K562 (cell line): ENCODE results near the gene PRPF6. TPM values are rescaled to one million over a fixed set of nuclear protein-coding genes. Genes with fewer than 3 reads are reported as not detected.
A peak's percentile ranks its signal among the peaks of the same experiment; 100 is the strongest.

Experiments
- ATAC-seq: fragments of 200-7000 bp; cut with Tn5 transposase; 3 replicates; pipeline ENCODE4 v1.9.1; 2020; ENCODE audit warnings: moderate library complexity
- BruUV-seq: library from RNA; stranded (reverse); fragments of 400-500 nt; replicated peaks from 2 replicates; lab custom pipeline; 2021; lab: Mats Ljungman, UMichigan
- CTCF ChIA-PET: fragments of 300-600 bp; formaldehyde crosslinking; extraction: SDS; loops from one replicate; lab custom pipeline; 2021; ENCODE audit warnings: low intra/inter-chr PET ratio; lab: Yijun Ruan, JAX
- POLR2A ChIA-PET: fragments of 300-600, 350-650 bp; sonication (Branson Sonifier 250); formaldehyde crosslinking; extraction: SDS; loops from one replicate; lab custom pipeline; 2021; ENCODE audit warnings: antibody characterized with exemption, inconsistent platforms; lab: Yijun Ruan, JAX
- DNase-seq, 4 experiments: peaks; one replicate each; pipeline versions ENCODE4 v3.0.0 to v3.0.0-alpha.2; 2011 to 2018; ENCODE audit warnings: low spot score in 3 of 4, mixed read lengths in 3 of 4; ENCODE audit errors: extremely low read depth in 1 of 4
- FAIRE-seq: peaks from 2 replicates; lab custom pipeline; 2011; peaks lifted over from hg19 to GRCh38; lab: Jason Lieb, UNC
- H2AFZ ChIP-seq: 2 replicates; pipeline ENCODE4 v1.6.0; 2011; ENCODE audit warnings: low read depth, low read length, control low read depth, inconsistent platforms
- H3K27ac ChIP-seq: fragments of 200-600 bp; 3 replicates; pipeline ENCODE4 v1.8.0; 2011; ENCODE audit warnings: low read depth, mild to moderate bottlenecking, control low read depth, inconsistent platforms, low read length, moderate library complexity, mixed read lengths; ENCODE audit errors: extremely low read depth
- H3K27me3 ChIP-seq, 2 experiments: fragments of 300-600 bp in 1 of 2; 2 replicates in 1 of 2; 3 replicates in 1 of 2; pipeline versions ENCODE4 v1.6.0 to v1.8.0; 2011; ENCODE audit warnings: inconsistent platforms in 2 of 2, low read length in 2 of 2, mild to moderate bottlenecking in 1 of 2, mixed read lengths in 1 of 2, moderate library complexity in 1 of 2; ENCODE audit not compliant: control insufficient read depth in 2 of 2, insufficient read depth in 2 of 2
- H3K36me3 ChIP-seq: fragments of 300-600 bp; 3 replicates; pipeline ENCODE4 v1.8.0; 2011; ENCODE audit warnings: mild to moderate bottlenecking, low read length, inconsistent platforms; ENCODE audit not compliant: control insufficient read depth, insufficient read depth
- H3K4me1 ChIP-seq, 2 experiments: fragments of 200-600 bp in 1 of 2; replicated peaks in 1 of 2; 2 replicates in 1 of 2; 3 replicates in 1 of 2; pipeline versions ENCODE4 v1.5.1 to v1.8.0; 2011; ENCODE audit warnings: inconsistent platforms in 2 of 2, low read length in 2 of 2, mild to moderate bottlenecking in 1 of 2, mixed read lengths in 1 of 2, moderate library complexity in 1 of 2; ENCODE audit not compliant: control insufficient read depth in 2 of 2, insufficient read depth in 2 of 2
- H3K4me2 ChIP-seq: 2 replicates; pipeline ENCODE4 v1.6.1; 2011; ENCODE audit warnings: low read length, control low read depth, inconsistent platforms, mixed read lengths; ENCODE audit not compliant: insufficient read depth
- H3K4me3 ChIP-seq: fragments of 200-600 bp; sonication (generic), shearing (Covaris generic); 2 replicates; pipeline ENCODE4 v1.5.1; 2016; ENCODE audit warnings: control low read depth, inconsistent platforms
- H3K79me2 ChIP-seq: fragments of 200-600 bp; 3 replicates; pipeline ENCODE4 v1.8.0; 2011; ENCODE audit warnings: low read length, inconsistent platforms; ENCODE audit not compliant: control insufficient read depth, insufficient read depth
- H3K9ac ChIP-seq, 2 experiments: 2 replicates each; pipeline versions ENCODE4 v1.6.0 to v1.6.1; 2011; ENCODE audit warnings: low read depth in 2 of 2, low read length in 2 of 2, control low read depth in 1 of 2, inconsistent platforms in 1 of 2, mild to moderate bottlenecking in 1 of 2, mixed read lengths in 1 of 2; ENCODE audit not compliant: insufficient read depth in 1 of 2
- H3K9me1 ChIP-seq: one replicate; pipeline ENCODE4 v1.6.0; 2011; ENCODE audit warnings: inconsistent platforms, mild to moderate bottlenecking, low read length, moderate library complexity; ENCODE audit not compliant: control insufficient read depth, insufficient read depth
- H3K9me3 ChIP-seq: replicated peaks from 2 replicates; pipeline ENCODE4 v1.5.1; 2011; ENCODE audit warnings: low read depth, low read length, inconsistent platforms; ENCODE audit not compliant: control insufficient read depth, insufficient read depth
- H4K20me1 ChIP-seq: replicated peaks from 2 replicates; pipeline ENCODE4 v1.6.1; 2011; ENCODE audit warnings: low read length, inconsistent platforms, mixed read lengths; ENCODE audit not compliant: control insufficient read depth, insufficient read depth
- COPS2 ChIP-seq: fragments of 450-650 bp; conservative IDR thresholded peaks from 2 replicates; pipeline ENCODE4 v1.6.1; 2016; ENCODE audit warnings: mild to moderate bottlenecking, moderate library complexity
- EGR1 ChIP-seq: fragments of 450-650 bp; conservative IDR thresholded peaks from 2 replicates; pipeline ENCODE4 v1.6.1; 2017; ENCODE audit warnings: mild to moderate bottlenecking
- TAF9B ChIP-seq: fragments of 450-650 bp; IDR thresholded peaks from 2 replicates; pipeline ENCODE4 v1.6.1; 2018; ENCODE audit warnings: mild to moderate bottlenecking; ENCODE audit not compliant: partially characterized antibody
- ZBTB7A ChIP-seq: IDR thresholded peaks from 2 replicates; pipeline ENCODE4 v1.6.1; 2011; ENCODE audit warnings: low read depth, mild to moderate bottlenecking, low read length, moderate library complexity, borderline replicate concordance; ENCODE audit not compliant: control insufficient read depth
- ZNF766 ChIP-seq: fragments of 200-800 bp; sonication (Bioruptor generic); conservative IDR thresholded peaks from 2 replicates; pipeline ENCODE4 v1.6.1; 2016; ENCODE audit warnings: missing genetic modification characterization, missing compliant biosample characterization
- WGBS: fragments of 100-300 bp; shearing (Covaris generic); methylation state at CpG from one replicate; pipeline ENCODE4 v1.1.6; 2016; ENCODE audit warnings: low coverage, mixed read lengths; ENCODE audit not compliant: insufficient coverage; ENCODE audit errors: missing lambda C conversion rate; 5-methylcytosine and 5-hydroxymethylcytosine counted together
- in situ Hi-C: fragments of 300-500 bp; cut with MboI; formaldehyde crosslinking; loops from 4 replicates; pipeline ENCODE4 v1.15.0; 2018; ENCODE audit warnings: inconsistent platforms, mixed read lengths
- intact Hi-C: fragments of 100-400 bp; cut with micrococcal nuclease; formaldehyde crosslinking; loops from 2 replicates; pipeline ENCODE4 v1.14.2; 2022
- polyA plus RNA-seq, 8 experiments: library from polyadenylated mRNA; depleted of rRNA in 4 of 8; stranded (reverse) in 5 of 8; unstranded in 3 of 8; fragments of >200 nt; fragmentation: Nextera tagmentation in 2 of 8; fragmentation: Illumina TruSeq in 1 of 8; extraction: Ambion mirVana in 2 of 8; extraction: Trizol in 1 of 8; gene quantifications; 2 replicates each; pipeline versions ENCODE4 v1.2.1 to v1.2.3, GENCODE V29; 2011 to 2014; ENCODE audit warnings: inconsistent platforms in 1 of 8, missing spikeins in 1 of 8
- total RNA-seq, 7 experiments: library from RNA; depleted of rRNA in 6 of 7; stranded (reverse); fragments of >200 nt in 6 of 7; fragmentation: Illumina TruSeq in 2 of 7; extraction: Trizol in 2 of 7; gene quantifications; 2 replicates each; pipeline versions ENCODE4 v1.2.1 to v1.2.3, GENCODE V29; 2011 to 2021; ENCODE audit warnings: low replicate concordance in 1 of 7
- TF ChIP-seq, protein P1 (sequence below): fragments of 450-650 bp; IDR thresholded peaks from 2 replicates; pipeline ENCODE4 v1.6.1; 2016

PRPF6 gene
- total and polyA plus RNA-seq, 9 of the 15 experiments (the other 6 are each of a cell fraction or from before 2014, with no cell fraction given), result 4.2 to 83.2 (median 59.9) TPM

- CTCF ChIA-PET, result no interaction called here
- 67% methylated on average over 9 of the region's 15 CpGs for WGBS
- TF ChIP-seq, protein P1, sequence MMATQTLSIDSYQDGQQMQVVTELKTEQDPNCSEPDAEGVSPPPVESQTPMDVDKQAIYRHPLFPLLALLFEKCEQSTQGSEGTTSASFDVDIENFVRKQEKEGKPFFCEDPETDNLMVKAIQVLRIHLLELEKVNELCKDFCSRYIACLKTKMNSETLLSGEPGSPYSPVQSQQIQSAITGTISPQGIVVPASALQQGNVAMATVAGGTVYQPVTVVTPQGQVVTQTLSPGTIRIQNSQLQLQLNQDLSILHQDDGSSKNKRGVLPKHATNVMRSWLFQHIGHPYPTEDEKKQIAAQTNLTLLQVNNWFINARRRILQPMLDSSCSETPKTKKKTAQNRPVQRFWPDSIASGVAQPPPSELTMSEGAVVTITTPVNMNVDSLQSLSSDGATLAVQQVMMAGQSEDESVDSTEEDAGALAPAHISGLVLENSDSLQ, result no peak
- TF ChIP-seq TAF9B, result no peak
- TF ChIP-seq EGR1, result 0 out of 2 replicates have a peak, but pooled peaks have one; percentile 3
- TF ChIP-seq ZBTB7A, result 0 out of 2 replicates have a peak, but pooled peaks have one; percentile 2
- no peak for TF ChIP-seq ZNF766 (CRISPR knock-in tag)
- no peak for TF ChIP-seq COPS2
- no peaks in the 10 kb centered on the region for H3K9me3 ChIP-seq
- no peak overlapping the region for H2AFZ ChIP-seq
- POLR2A ChIA-PET, result interaction anchor here (1.2 to 2.5 kb wide), 3 partner anchors 10 to 14 kb away, joined by 3 to 14 read pairs (median 4); no protein-coding TSS in a partner anchor
- H3K27ac ChIP-seq, result no peak overlapping the region
- no peak overlapping the region for H3K4me3 ChIP-seq
- intact Hi-C loops (loop anchor here (5.0 kb wide), 1 partner anchor 74 kb away; the partner anchor contains the start of gene SAMD10), in situ Hi-C loops (no loop called here)
- H3K4me1 ChIP-seq, result peaks cover 24 to 87% of the 10 kb centered on the region in 2 experiments
- peak overlapping the region in 1 of 2 experiments; percentile 88; a peak in 2 of 4 replicates for H3K9ac ChIP-seq
- no peaks in the 10 kb centered on the region for H3K9me1 ChIP-seq
- peaks cover 12% of the 10 kb centered on the region for H3K79me2 ChIP-seq
- BruUV-seq, result no TSS peak
- FAIRE-seq, result no peak
- no peaks in the 10 kb centered on the region for H4K20me1 ChIP-seq
- H3K4me2 ChIP-seq, result no peak overlapping the region
- H3K36me3 ChIP-seq, result peaks cover 12% of the 10 kb centered on the region; the same call in 1 of the 3 replicates
- DNase-seq, result no peak
- ATAC-seq, result no peak
- H3K27me3 ChIP-seq, result no peaks in the 10 kb centered on the region
Observed at GRCh38 chr20:64051561-64052325, 70.8 kb downstream of the PRPF6 start.
